HepG2 (cell line): Measurements from ENCODE around the gene SUPT4H1. TPM values are rescaled to one million over a fixed set of nuclear protein-coding genes. Genes with fewer than 3 reads are reported as not detected.

Experiments
- ARNTL ChIP-seq: sonication (generic); formaldehyde crosslinking; IDR thresholded peaks from 2 replicates; pipeline ENCODE4 v1.4.0; 2020; ENCODE audit warnings: mild to moderate bottlenecking, missing genetic modification reagents
- NONO ChIP-seq, 2 experiments: fragments of 450-650 bp in 1 of 2; sonication (generic) in 1 of 2; formaldehyde crosslinking in 1 of 2; IDR thresholded peaks in 1 of 2; conservative IDR thresholded peaks in 1 of 2; 2 replicates each; pipeline versions ENCODE4 v1.6.1 to v1.8.0; 2017 to 2022; ENCODE audit warnings: mild to moderate bottlenecking in 1 of 2, missing genetic modification reagents in 1 of 2, moderate library complexity in 1 of 2
- PLRG1 ChIP-seq: fragments of 450-650 bp; conservative IDR thresholded peaks from 2 replicates; pipeline ENCODE4 v1.6.1; 2016
- POGZ ChIP-seq: sonication (generic); formaldehyde crosslinking; IDR thresholded peaks from 2 replicates; pipeline ENCODE4 v1.4.0; 2020; ENCODE audit warnings: mild to moderate bottlenecking, missing genetic modification reagents
- SAP130 ChIP-seq: IDR thresholded peaks from 2 replicates; pipeline ENCODE4 v1.6.1; 2016; ENCODE audit warnings: low read depth
- ZNF234 ChIP-seq: sonication (generic); formaldehyde crosslinking; conservative IDR thresholded peaks from 2 replicates; pipeline ENCODE4 v1.5.1; 2020; ENCODE audit warnings: mild to moderate bottlenecking, missing genetic modification reagents
- ZNF33A ChIP-seq: sonication (generic); formaldehyde crosslinking; IDR thresholded peaks from 2 replicates; pipeline ENCODE4 v1.5.1; 2020; ENCODE audit warnings: missing genetic modification reagents, mild to moderate bottlenecking, moderate library complexity, borderline replicate concordance
- ZNF83 ChIP-seq: sonication (generic); formaldehyde crosslinking; IDR thresholded peaks from 2 replicates; pipeline ENCODE4 v1.4.0; 2020; ENCODE audit warnings: missing genetic modification reagents, mild to moderate bottlenecking, borderline replicate concordance
- polyA plus RNA-seq, 8 experiments: library from polyadenylated mRNA; depleted of rRNA in 3 of 8; stranded (reverse) in 7 of 8; unstranded in 1 of 8; fragments of >200 nt; fragmentation: Illumina TruSeq in 4 of 8; extraction: Trizol in 4 of 8; gene quantifications; 2 replicates each; pipeline versions ENCODE4 v1.2.1 to v1.2.3, GENCODE V29; 2011 to 2016; ENCODE audit warnings: low read depth in 4 of 8, missing spikeins in 1 of 8, mixed read lengths in 1 of 8; ENCODE audit not compliant: insufficient read depth in 1 of 8
- total RNA-seq, 5 experiments: library from RNA; depleted of rRNA; stranded (reverse); fragments of >200 nt; fragmentation: Illumina TruSeq; extraction: Trizol; gene quantifications; 2 replicates each; pipeline ENCODE4 v1.2.3, GENCODE V29; 2016; ENCODE audit warnings: low read depth in 1 of 5
- TF ChIP-seq, protein P1 (sequence below): sonication (generic); formaldehyde crosslinking; IDR thresholded peaks from 2 replicates; pipeline ENCODE4 v1.5.0; 2020; ENCODE audit warnings: missing genetic modification reagents
- TF ChIP-seq, protein P2 (sequence below): sonication (generic); formaldehyde crosslinking; IDR thresholded peaks from 2 replicates; pipeline ENCODE4 v1.5.1; 2020; ENCODE audit warnings: missing genetic modification reagents, mild to moderate bottlenecking, borderline replicate concordance
- TF ChIP-seq, protein P3 (sequence below): sonication (generic); formaldehyde crosslinking; IDR thresholded peaks from 2 replicates; pipeline ENCODE4 v1.8.1; 2023; ENCODE audit warnings: missing genetic modification reagents, inconsistent platforms, borderline replicate concordance
- TF ChIP-seq, protein P4 (sequence below): sonication (generic); formaldehyde crosslinking; IDR thresholded peaks from 2 replicates; pipeline ENCODE4 v1.4.0; 2020; ENCODE audit warnings: missing genetic modification reagents
- TF ChIP-seq, protein P5 (sequence below): sonication (generic); formaldehyde crosslinking; conservative IDR thresholded peaks from 2 replicates; pipeline ENCODE4 v1.4.0; 2020; ENCODE audit warnings: missing genetic modification reagents

Gene SUPT4H1
- total and polyA plus RNA-seq, 2 of the 13 experiments (the other 11 are each of a cell fraction or from before 2014, with no cell fraction given) = 155 to 244 TPM

DNA sequence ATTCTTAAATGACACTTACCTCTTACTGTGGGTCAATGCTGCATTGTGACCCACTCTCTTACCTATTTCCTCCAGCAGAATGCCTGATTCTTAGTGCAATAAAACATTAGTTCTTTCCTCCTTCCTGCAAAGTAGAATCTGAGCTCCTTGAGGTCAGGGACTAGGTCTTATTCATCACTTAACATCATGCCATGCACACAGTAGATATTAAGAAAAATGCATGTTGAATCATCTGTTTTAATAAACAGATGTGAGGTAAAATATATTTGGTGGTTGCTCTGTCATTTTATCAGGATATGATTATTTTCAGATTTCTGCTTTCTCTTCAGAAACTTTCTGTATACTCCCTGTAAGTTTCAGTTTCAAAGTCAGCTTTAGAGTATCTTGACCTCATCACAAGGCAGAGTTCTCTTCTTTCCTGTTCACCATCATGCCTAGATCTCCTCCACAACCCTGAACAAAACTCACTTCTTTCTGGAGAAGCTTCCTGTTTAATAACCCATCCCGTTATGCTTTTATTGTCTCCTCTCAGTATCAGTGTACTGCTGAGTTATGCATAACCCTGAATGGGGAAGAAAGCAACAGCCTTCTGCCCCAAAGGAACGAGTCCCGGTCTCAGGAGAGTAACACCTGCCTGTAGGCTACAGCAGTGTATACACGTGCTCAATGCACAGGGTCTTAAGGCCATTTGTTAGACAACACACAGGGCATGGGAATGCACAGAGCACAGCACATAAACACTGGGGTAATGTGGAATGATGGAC, 30.3 kb upstream of the SUPT4H1 start (continued):
- TF ChIP-seq, protein P1, sequence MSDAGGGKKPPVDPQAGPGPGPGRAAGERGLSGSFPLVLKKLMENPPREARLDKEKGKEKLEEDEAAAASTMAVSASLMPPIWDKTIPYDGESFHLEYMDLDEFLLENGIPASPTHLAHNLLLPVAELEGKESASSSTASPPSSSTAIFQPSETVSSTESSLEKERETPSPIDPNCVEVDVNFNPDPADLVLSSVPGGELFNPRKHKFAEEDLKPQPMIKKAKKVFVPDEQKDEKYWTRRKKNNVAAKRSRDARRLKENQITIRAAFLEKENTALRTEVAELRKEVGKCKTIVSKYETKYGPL (CRISPR knock-in tag) = no peak
- TF ChIP-seq, protein P2, sequence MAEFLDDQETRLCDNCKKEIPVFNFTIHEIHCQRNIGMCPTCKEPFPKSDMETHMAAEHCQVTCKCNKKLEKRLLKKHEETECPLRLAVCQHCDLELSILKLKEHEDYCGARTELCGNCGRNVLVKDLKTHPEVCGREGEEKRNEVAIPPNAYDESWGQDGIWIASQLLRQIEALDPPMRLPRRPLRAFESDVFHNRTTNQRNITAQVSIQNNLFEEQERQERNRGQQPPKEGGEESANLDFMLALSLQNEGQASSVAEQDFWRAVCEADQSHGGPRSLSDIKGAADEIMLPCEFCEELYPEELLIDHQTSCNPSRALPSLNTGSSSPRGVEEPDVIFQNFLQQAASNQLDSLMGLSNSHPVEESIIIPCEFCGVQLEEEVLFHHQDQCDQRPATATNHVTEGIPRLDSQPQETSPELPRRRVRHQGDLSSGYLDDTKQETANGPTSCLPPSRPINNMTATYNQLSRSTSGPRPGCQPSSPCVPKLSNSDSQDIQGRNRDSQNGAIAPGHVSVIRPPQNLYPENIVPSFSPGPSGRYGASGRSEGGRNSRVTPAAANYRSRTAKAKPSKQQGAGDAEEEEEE (CRISPR knock-in tag) = no peak
- TF ChIP-seq, protein P3, sequence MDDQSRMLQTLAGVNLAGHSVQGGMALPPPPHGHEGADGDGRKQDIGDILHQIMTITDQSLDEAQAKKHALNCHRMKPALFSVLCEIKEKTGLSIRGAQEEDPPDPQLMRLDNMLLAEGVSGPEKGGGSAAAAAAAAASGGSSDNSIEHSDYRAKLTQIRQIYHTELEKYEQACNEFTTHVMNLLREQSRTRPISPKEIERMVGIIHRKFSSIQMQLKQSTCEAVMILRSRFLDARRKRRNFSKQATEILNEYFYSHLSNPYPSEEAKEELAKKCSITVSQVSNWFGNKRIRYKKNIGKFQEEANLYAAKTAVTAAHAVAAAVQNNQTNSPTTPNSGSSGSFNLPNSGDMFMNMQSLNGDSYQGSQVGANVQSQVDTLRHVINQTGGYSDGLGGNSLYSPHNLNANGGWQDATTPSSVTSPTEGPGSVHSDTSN = no peak
- peak; percentile 83 for TF ChIP-seq SAP130
- TF ChIP-seq NONO (IDR thresholded peaks at IDR 0.05) = no peak
- TF ChIP-seq NONO (CRISPR knock-in tag; conservative IDR thresholded peaks at IDR 0.05) = no peak
- TF ChIP-seq, protein P4, sequence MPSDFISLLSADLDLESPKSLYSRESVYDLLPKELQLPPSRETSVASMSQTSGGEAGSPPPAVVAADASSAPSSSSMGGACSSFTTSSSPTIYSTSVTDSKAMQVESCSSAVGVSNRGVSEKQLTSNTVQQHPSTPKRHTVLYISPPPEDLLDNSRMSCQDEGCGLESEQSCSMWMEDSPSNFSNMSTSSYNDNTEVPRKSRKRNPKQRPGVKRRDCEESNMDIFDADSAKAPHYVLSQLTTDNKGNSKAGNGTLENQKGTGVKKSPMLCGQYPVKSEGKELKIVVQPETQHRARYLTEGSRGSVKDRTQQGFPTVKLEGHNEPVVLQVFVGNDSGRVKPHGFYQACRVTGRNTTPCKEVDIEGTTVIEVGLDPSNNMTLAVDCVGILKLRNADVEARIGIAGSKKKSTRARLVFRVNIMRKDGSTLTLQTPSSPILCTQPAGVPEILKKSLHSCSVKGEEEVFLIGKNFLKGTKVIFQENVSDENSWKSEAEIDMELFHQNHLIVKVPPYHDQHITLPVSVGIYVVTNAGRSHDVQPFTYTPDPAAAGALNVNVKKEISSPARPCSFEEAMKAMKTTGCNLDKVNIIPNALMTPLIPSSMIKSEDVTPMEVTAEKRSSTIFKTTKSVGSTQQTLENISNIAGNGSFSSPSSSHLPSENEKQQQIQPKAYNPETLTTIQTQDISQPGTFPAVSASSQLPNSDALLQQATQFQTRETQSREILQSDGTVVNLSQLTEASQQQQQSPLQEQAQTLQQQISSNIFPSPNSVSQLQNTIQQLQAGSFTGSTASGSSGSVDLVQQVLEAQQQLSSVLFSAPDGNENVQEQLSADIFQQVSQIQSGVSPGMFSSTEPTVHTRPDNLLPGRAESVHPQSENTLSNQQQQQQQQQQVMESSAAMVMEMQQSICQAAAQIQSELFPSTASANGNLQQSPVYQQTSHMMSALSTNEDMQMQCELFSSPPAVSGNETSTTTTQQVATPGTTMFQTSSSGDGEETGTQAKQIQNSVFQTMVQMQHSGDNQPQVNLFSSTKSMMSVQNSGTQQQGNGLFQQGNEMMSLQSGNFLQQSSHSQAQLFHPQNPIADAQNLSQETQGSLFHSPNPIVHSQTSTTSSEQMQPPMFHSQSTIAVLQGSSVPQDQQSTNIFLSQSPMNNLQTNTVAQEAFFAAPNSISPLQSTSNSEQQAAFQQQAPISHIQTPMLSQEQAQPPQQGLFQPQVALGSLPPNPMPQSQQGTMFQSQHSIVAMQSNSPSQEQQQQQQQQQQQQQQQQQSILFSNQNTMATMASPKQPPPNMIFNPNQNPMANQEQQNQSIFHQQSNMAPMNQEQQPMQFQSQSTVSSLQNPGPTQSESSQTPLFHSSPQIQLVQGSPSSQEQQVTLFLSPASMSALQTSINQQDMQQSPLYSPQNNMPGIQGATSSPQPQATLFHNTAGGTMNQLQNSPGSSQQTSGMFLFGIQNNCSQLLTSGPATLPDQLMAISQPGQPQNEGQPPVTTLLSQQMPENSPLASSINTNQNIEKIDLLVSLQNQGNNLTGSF (CRISPR knock-in tag) = no peak
- TF ChIP-seq PLRG1 = no peak
- no peak for TF ChIP-seq ZNF83
- TF ChIP-seq ZNF234 = no peak
- no peak for TF ChIP-seq ZNF33A (CRISPR knock-in tag)
- TF ChIP-seq, protein P5, sequence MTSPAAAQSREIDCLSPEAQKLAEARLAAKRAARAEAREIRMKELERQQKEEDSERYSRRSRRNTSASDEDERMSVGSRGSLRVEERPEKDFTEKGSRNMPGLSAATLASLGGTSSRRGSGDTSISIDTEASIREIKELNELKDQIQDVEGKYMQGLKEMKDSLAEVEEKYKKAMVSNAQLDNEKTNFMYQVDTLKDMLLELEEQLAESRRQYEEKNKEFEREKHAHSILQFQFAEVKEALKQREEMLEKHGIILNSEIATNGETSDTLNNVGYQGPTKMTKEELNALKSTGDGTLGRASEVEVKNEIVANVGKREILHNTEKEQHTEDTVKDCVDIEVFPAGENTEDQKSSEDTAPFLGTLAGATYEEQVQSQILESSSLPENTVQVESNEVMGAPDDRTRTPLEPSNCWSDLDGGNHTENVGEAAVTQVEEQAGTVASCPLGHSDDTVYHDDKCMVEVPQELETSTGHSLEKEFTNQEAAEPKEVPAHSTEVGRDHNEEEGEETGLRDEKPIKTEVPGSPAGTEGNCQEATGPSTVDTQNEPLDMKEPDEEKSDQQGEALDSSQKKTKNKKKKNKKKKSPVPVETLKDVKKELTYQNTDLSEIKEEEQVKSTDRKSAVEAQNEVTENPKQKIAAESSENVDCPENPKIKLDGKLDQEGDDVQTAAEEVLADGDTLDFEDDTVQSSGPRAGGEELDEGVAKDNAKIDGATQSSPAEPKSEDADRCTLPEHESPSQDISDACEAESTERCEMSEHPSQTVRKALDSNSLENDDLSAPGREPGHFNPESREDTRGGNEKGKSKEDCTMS (CRISPR knock-in tag) = no peak
- peak; percentile 52; the same call in 1 of the 2 replicates for TF ChIP-seq ARNTL (CRISPR knock-in tag)
- TF ChIP-seq POGZ (CRISPR knock-in tag) = 0 out of 2 replicates have a peak, but pooled peaks have one; percentile 34
